ENCODE measurements around the gene CMTM6.

The CMTM6 gene

GRCh38 chr3:32495085-32495484 lies 7.6 kb downstream of the CMTM6 start:
- Histone ChIP-seq H3K79me2 (ENCODE audit: insufficient read depth, low read length) (peaks cover 14% of the 10 kb centered on the region; the same call in 1 of the 2 replicates), H3K36me3 (ENCODE audit: insufficient read depth, low read length) (peaks cover 8% of the 10 kb centered on the region; the same call in 1 of the 2 replicates), H4K20me1 (ENCODE audit: insufficient read depth, low read length) (no peaks in the 10 kb centered on the region), H3K9me2 (ENCODE audit: low read depth, low read length) (no peaks in the 10 kb centered on the region), H3F3A (ENCODE audit: insufficient read depth, low read length) (no peaks in the 10 kb centered on the region), H3K9me3 (ENCODE audit: low read length) (no peaks in the 10 kb centered on the region), H2AFZ (ENCODE audit: low read length) (no peak overlapping the region), H3K4me1 (ENCODE audit: insufficient read depth, low read length, severe bottlenecking) (peaks cover 30% of the 10 kb centered on the region), H3K9ac (ENCODE audit: low read length) (no peak overlapping the region), H3K4me2 (ENCODE audit: low read length) (no peak overlapping the region), H3K4me3 (ENCODE audit: low read depth, low read length, poor library complexity, severe bottlenecking) (no peak overlapping the region), H3K27me3 (ENCODE audit: insufficient read depth, low read length) (no peaks in the 10 kb centered on the region), H3K27ac (ENCODE audit: low read depth, low read length, poor library complexity, severe bottlenecking) (no peak overlapping the region)
- TF ChIP-seq, protein P1, sequence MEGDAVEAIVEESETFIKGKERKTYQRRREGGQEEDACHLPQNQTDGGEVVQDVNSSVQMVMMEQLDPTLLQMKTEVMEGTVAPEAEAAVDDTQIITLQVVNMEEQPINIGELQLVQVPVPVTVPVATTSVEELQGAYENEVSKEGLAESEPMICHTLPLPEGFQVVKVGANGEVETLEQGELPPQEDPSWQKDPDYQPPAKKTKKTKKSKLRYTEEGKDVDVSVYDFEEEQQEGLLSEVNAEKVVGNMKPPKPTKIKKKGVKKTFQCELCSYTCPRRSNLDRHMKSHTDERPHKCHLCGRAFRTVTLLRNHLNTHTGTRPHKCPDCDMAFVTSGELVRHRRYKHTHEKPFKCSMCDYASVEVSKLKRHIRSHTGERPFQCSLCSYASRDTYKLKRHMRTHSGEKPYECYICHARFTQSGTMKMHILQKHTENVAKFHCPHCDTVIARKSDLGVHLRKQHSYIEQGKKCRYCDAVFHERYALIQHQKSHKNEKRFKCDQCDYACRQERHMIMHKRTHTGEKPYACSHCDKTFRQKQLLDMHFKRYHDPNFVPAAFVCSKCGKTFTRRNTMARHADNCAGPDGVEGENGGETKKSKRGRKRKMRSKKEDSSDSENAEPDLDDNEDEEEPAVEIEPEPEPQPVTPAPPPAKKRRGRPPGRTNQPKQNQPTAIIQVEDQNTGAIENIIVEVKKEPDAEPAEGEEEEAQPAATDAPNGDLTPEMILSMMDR (IDR thresholded peaks at IDR 0.05; ENCODE audit: low read length): no peak
- no peak for TF ChIP-seq EZH2 (IDR thresholded peaks at IDR 0.05; ENCODE audit: borderline replicate concordance, low read length)

GRCh38 chr3:32493437-32494414 lies 8.9 kb downstream of the CMTM6 start:
- Histone ChIP-seq H3K9me3 (ENCODE audit: low read length) (no peaks in the 10 kb centered on the region), H3K4me2 (ENCODE audit: low read length) (no peak overlapping the region), H3K27ac (ENCODE audit: low read depth, low read length, poor library complexity, severe bottlenecking) (no peak overlapping the region), H3K4me1 (ENCODE audit: insufficient read depth, low read length, severe bottlenecking) (peaks cover 17% of the 10 kb centered on the region), H3K9ac (ENCODE audit: low read length) (no peak overlapping the region), H3F3A (ENCODE audit: insufficient read depth, low read length) (no peaks in the 10 kb centered on the region), H3K9me2 (ENCODE audit: low read depth, low read length) (no peaks in the 10 kb centered on the region), H3K79me2 (ENCODE audit: insufficient read depth, low read length) (peaks cover 10% of the 10 kb centered on the region; the same call in 1 of the 2 replicates), H2AFZ (ENCODE audit: low read length) (no peak overlapping the region), H3K27me3 (ENCODE audit: insufficient read depth, low read length) (no peaks in the 10 kb centered on the region), H3K36me3 (ENCODE audit: insufficient read depth, low read length) (peaks cover 8% of the 10 kb centered on the region; the same call in 1 of the 2 replicates), H3K4me3 (ENCODE audit: low read depth, low read length, poor library complexity, severe bottlenecking) (no peak overlapping the region), H4K20me1 (ENCODE audit: insufficient read depth, low read length) (no peaks in the 10 kb centered on the region)
- no peak for TF ChIP-seq EZH2 (IDR thresholded peaks at IDR 0.05; ENCODE audit: borderline replicate concordance, low read length)
- TF ChIP-seq, protein P1 (IDR thresholded peaks at IDR 0.05; ENCODE audit: low read length): no peak

DNA sequence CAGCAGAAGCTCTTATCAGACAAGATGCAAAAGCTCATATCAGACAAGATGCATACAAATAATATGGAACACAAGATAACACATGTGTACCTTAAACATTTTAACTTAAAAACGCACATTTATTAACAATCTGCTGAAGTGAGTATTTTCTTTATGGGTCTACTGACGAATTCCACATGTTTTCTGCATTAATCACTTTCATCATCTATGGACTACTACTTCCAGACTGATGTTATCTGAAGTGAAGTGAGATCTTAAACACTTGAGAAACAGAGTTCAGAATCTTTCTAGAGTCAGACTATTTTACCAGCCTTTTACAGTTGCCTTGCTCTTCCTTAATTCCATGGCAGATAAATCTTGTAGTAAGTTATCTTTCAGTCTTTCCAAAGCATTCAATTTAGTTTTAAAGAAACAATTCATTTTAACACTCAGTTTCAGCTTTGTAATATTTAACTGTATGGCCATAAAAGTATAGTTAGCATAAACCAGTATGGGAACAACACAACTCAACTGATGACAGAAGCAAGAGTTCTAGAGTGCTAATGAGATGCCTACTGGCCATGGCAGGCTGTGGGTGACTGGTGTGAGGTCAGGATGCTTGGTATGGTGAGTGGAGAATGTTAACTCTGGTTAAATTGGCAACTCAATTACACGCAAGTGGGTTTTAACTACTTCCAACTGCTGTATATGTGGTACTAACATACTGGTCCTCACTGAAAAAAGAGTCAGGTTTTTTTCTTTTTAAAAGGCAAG lies 9.8 kb downstream of the CMTM6 start:
- Histone ChIP-seq H3K9me2 (ENCODE audit: low read depth, low read length) (no peaks in the 10 kb centered on the region), H3K9ac (ENCODE audit: low read length) (no peak overlapping the region), H4K20me1 (ENCODE audit: insufficient read depth, low read length) (no peaks in the 10 kb centered on the region), H3F3A (ENCODE audit: insufficient read depth, low read length) (no peaks in the 10 kb centered on the region), H2AFZ (ENCODE audit: low read length) (no peak overlapping the region), H3K36me3 (ENCODE audit: insufficient read depth, low read length) (peaks cover 14% of the 10 kb centered on the region; the same call in 1 of the 2 replicates), H3K4me2 (ENCODE audit: low read length) (no peak overlapping the region), H3K4me1 (ENCODE audit: insufficient read depth, low read length, severe bottlenecking) (peaks cover 8% of the 10 kb centered on the region), H3K27ac (ENCODE audit: low read depth, low read length, poor library complexity, severe bottlenecking) (no peak overlapping the region), H3K4me3 (ENCODE audit: low read depth, low read length, poor library complexity, severe bottlenecking) (no peak overlapping the region), H3K27me3 (ENCODE audit: insufficient read depth, low read length) (no peaks in the 10 kb centered on the region), H3K79me2 (ENCODE audit: insufficient read depth, low read length) (peaks cover 10% of the 10 kb centered on the region; the same call in 1 of the 2 replicates), H3K9me3 (ENCODE audit: low read length) (no peaks in the 10 kb centered on the region)
- no peak for TF ChIP-seq EZH2 (IDR thresholded peaks at IDR 0.05; ENCODE audit: borderline replicate concordance, low read length)
- TF ChIP-seq, protein P1 (IDR thresholded peaks at IDR 0.05; ENCODE audit: low read length): no peak
